ENCODE measurements around the gene RPS19.

RPS19 gene

GRCh38 chr19:41859618-41860418 is at the start of gene RPS19:
Gene RPS19, plus strand, starts transcription at chr19:41860255. Its CDS starts 520 bp downstream, at chr19:41860775.
- peak; percentile 99 for DNase-seq

GRCh38 chr19:41810301-41810700 is 49.8 kb upstream of the RPS19 start:
- no peak for DNase-seq

GRCh38 chr19:41811036-41811435 is 49.0 kb upstream of the RPS19 start:
- DNase-seq = no peak

- DNase-seq = no peak
These were observed 48.1 kb upstream of the RPS19 start for GRCh38 chr19:41811981-41812380.

GRCh38 chr19:41813911-41814310 is 46.1 kb upstream of the RPS19 start:
- no peak for DNase-seq

GRCh38 chr19:41815301-41815700 is 44.8 kb upstream of the RPS19 start:
- no peak for DNase-seq

- DNase-seq = no peak
These were observed 43.3 kb upstream of the RPS19 start for GRCh38 chr19:41816761-41817160.

GRCh38 chr19:41821003-41821735 is 38.9 kb upstream of the RPS19 start:
- DNase-seq = peak; percentile 74

- no peak for DNase-seq
These were observed 21.9 kb upstream of the RPS19 start for GRCh38 chr19:41837981-41838708.

GRCh38 chr19:41839211-41839610 is 20.8 kb upstream of the RPS19 start:
- DNase-seq = no peak

GRCh38 chr19:41843371-41843770 is 16.7 kb upstream of the RPS19 start:
- DNase-seq = no peak

- no peak for DNase-seq
These were observed 15.5 kb upstream of the RPS19 start, which contains the start of gene LYPD4 for GRCh38 chr19:41844601-41845000. Gene LYPD4, minus strand, starts transcription at chr19:41844683. Its CDS starts 5,398 bp downstream, at chr19:41839285.

GRCh38 chr19:41845001-41845050 is 15.2 kb upstream of the RPS19 start, which contains the start of gene DMRTC2:
Gene DMRTC2, plus strand, starts transcription at chr19:41845042. Its CDS starts 2,387 bp downstream, at chr19:41847429.
- DNase-seq = no peak

GRCh38 chr19:41845051-41845590 is 14.9 kb upstream of the RPS19 start:
- DNase-seq = no peak

- DNase-seq = no peak
These were observed 12.5 kb upstream of the RPS19 start for GRCh38 chr19:41847351-41848105.

GRCh38 chr19:41848666-41849065 is 11.4 kb upstream of the RPS19 start:
- DNase-seq = no peak

- no peak for DNase-seq
These were observed 11.0 kb upstream of the RPS19 start for GRCh38 chr19:41849067-41849466.

- DNase-seq = no peak
These were observed 9.7 kb upstream of the RPS19 start for GRCh38 chr19:41850381-41850780.

GRCh38 chr19:41851456-41851855 is 8.6 kb upstream of the RPS19 start:
- DNase-seq = no peak

GRCh38 chr19:41853344-41853743 is 6.7 kb upstream of the RPS19 start:
- DNase-seq = no peak

GRCh38 chr19:41853768-41854167 is 6.3 kb upstream of the RPS19 start:
- no peak for DNase-seq

- no peak for DNase-seq
These were observed 840 bp upstream of the RPS19 start for GRCh38 chr19:41859213-41859617.
